ENCODE results near the gene RNH1. TPM values are rescaled to one million over a fixed set of nuclear protein-coding genes. Genes with fewer than 3 reads are reported as not detected.
A peak's percentile ranks its signal among the peaks of the same experiment; 100 is the strongest.

RNH1 gene
- total RNA-seq, 1 donor from 2014 or later = 151 TPM

GRCh38 chr11:533586-534395, 26.7 kb upstream of the RNH1 start:
- DNase-seq (ENCODE audit: extremely low spot score, unreplicated experiment) = no peak
- Mint-ChIP-seq H3K27me3 (ENCODE audit: unreplicated experiment) (no peaks in the 10 kb centered on the region), H3K27ac (ENCODE audit: unreplicated experiment) (no peak overlapping the region), H3K4me1 (ENCODE audit: unreplicated experiment) (peaks cover 13% of the 10 kb centered on the region), H3K36me3 (ENCODE audit: unreplicated experiment) (peaks cover 6% of the 10 kb centered on the region), H3K9me3 (ENCODE audit: unreplicated experiment) (no peaks in the 10 kb centered on the region), H3K4me3 (ENCODE audit: unreplicated experiment) (peak overlapping the region; percentile 74)
- TF ChIP-seq CTCF (IDR thresholded peaks at IDR 0.05) = no peak

GRCh38 chr11:532986-533585, 26.0 kb upstream of the RNH1 start:
- no peak for TF ChIP-seq CTCF (IDR thresholded peaks at IDR 0.05)
- Mint-ChIP-seq H3K4me1 (ENCODE audit: unreplicated experiment) (peaks cover 13% of the 10 kb centered on the region), H3K27ac (ENCODE audit: unreplicated experiment) (no peak overlapping the region), H3K27me3 (ENCODE audit: unreplicated experiment) (no peaks in the 10 kb centered on the region), H3K36me3 (ENCODE audit: unreplicated experiment) (peaks cover 6% of the 10 kb centered on the region), H3K9me3 (ENCODE audit: unreplicated experiment) (no peaks in the 10 kb centered on the region), H3K4me3 (ENCODE audit: unreplicated experiment) (no peak overlapping the region)
- DNase-seq (ENCODE audit: extremely low spot score, unreplicated experiment) = peak; percentile 82

- peak; percentile 75 for DNase-seq (ENCODE audit: extremely low spot score, unreplicated experiment)
- peaks cover 9% of the 10 kb centered on the region for H3K4me1 Mint-ChIP-seq (ENCODE audit: unreplicated experiment)
- no peak for TF ChIP-seq CTCF (IDR thresholded peaks at IDR 0.05)
- H3K4me3 Mint-ChIP-seq (ENCODE audit: unreplicated experiment) = peak overlapping the region; percentile 18
- no peak overlapping the region for H3K27ac Mint-ChIP-seq (ENCODE audit: unreplicated experiment)
- H3K36me3 Mint-ChIP-seq (ENCODE audit: unreplicated experiment) = peaks cover 6% of the 10 kb centered on the region
- H3K9me3 Mint-ChIP-seq (ENCODE audit: unreplicated experiment) = no peaks in the 10 kb centered on the region
- no peaks in the 10 kb centered on the region for H3K27me3 Mint-ChIP-seq (ENCODE audit: unreplicated experiment)
Measured at GRCh38 chr11:532527-532985, 25.5 kb upstream of the RNH1 start.

- peaks cover 6% of the 10 kb centered on the region for H3K36me3 Mint-ChIP-seq (ENCODE audit: unreplicated experiment)
- no peak for DNase-seq (ENCODE audit: extremely low spot score, unreplicated experiment)
- H3K27me3 Mint-ChIP-seq (ENCODE audit: unreplicated experiment) = no peaks in the 10 kb centered on the region
- no peaks in the 10 kb centered on the region for H3K9me3 Mint-ChIP-seq (ENCODE audit: unreplicated experiment)
- peaks cover 9% of the 10 kb centered on the region for H3K4me1 Mint-ChIP-seq (ENCODE audit: unreplicated experiment)
- peak overlapping the region; percentile 18 for H3K4me3 Mint-ChIP-seq (ENCODE audit: unreplicated experiment)
- no peak for TF ChIP-seq CTCF (IDR thresholded peaks at IDR 0.05)
- H3K27ac Mint-ChIP-seq (ENCODE audit: unreplicated experiment) = no peak overlapping the region
Measured at GRCh38 chr11:531919-532526, 25.0 kb upstream of the RNH1 start.
